ENCODE measurements around the gene NAA38. TPM values are rescaled to one million over a fixed set of nuclear protein-coding genes. Genes with fewer than 3 reads are reported as not detected.

Gene NAA38
- total RNA-seq, 1 experiment from 2014 or later: 50.2 TPM

GRCh38 chr17:7882068-7882467 is 24.7 kb upstream of the NAA38 start:
- Histone ChIP-seq H3K79me1 (ENCODE audit: insufficient read depth, low read depth, low read length, poor library complexity, severe bottlenecking) (no peaks in the 10 kb centered on the region), H2AK5ac (ENCODE audit: insufficient read length, low read length) (no peak overlapping the region), H4K91ac (ENCODE audit: insufficient read length, low read depth, low read length) (no peak overlapping the region), H4K8ac (replicated peaks; ENCODE audit: insufficient read length, low read depth, low read length) (no peak overlapping the region), H2BK15ac (ENCODE audit: low read depth, low read length) (no peak overlapping the region), H3K23ac (ENCODE audit: insufficient read length, low read depth, low read length) (no peak overlapping the region), H2AFZ (ENCODE audit: low read length) (no peak overlapping the region), H3K9ac (ENCODE audit: extremely low read depth, insufficient read length, low read length) (no peak overlapping the region), H2BK20ac (ENCODE audit: low read depth, low read length, poor library complexity, severe bottlenecking) (no peak overlapping the region), H3K56ac (ENCODE audit: insufficient read length, low read depth, low read length) (no peak overlapping the region), H3K23me2 (ENCODE audit: insufficient read length, low read depth, low read length, poor library complexity, severe bottlenecking) (peaks cover 17% of the 10 kb centered on the region), H3K9me3 (ENCODE audit: control insufficient read depth, low read depth, low read length) (no peaks in the 10 kb centered on the region), H2BK120ac (ENCODE audit: low read depth, low read length, poor library complexity, severe bottlenecking) (no peak overlapping the region), H3K4ac (ENCODE audit: low read depth, low read length) (no peak overlapping the region), H4K20me1 (ENCODE audit: control insufficient read depth, insufficient read depth, insufficient read length) (no peaks in the 10 kb centered on the region), H4K5ac (ENCODE audit: insufficient read length, low read depth, low read length) (no peak overlapping the region), H3K27me3 (ENCODE audit: insufficient read depth, low read length) (no peaks in the 10 kb centered on the region; the same call in 1 of the 2 replicates), H3K18ac (ENCODE audit: insufficient read length, low read depth, low read length) (no peak overlapping the region), H3K27ac (ENCODE audit: insufficient read length, low read depth, low read length) (no peak overlapping the region), H3K79me2 (ENCODE audit: insufficient read depth, low read length) (no peaks in the 10 kb centered on the region), H3K14ac (ENCODE audit: insufficient read depth, low read length) (no peak overlapping the region), H2BK5ac (ENCODE audit: insufficient read length, low read length) (no peak overlapping the region), H3K4me1 (ENCODE audit: insufficient read depth, low read length) (no peaks in the 10 kb centered on the region), H3K4me2 (ENCODE audit: insufficient read depth, insufficient read length, low read length) (no peak overlapping the region), H2BK12ac (ENCODE audit: insufficient read length, low read depth, low read length) (no peak overlapping the region), H3T11ph (ENCODE audit: low read length) (no peak overlapping the region)
- no peaks in the 10 kb centered on the region for H3K9me3 Mint-ChIP-seq
- peaks cover 0 to 3% of the 10 kb centered on the region in 2 experiments; a peak in 3 of 4 replicates for H3K4me1 Mint-ChIP-seq
- H3K4me3 Mint-ChIP-seq: no peak overlapping the region
- TF ChIP-seq CTCF (conservative IDR thresholded peaks at IDR 0.05): no peak
- no peaks in the 10 kb centered on the region; the same call in none of the 2 replicates for H3K27me3 Mint-ChIP-seq (ENCODE audit: low read depth)
- DNase-seq: peak; percentile 27
- no CpG with 5 or more reads among the region's 7 CpGs for WGBS (ENCODE audit: extremely low coverage, insufficient read length, low lambda C conversion rate)
- H3K27ac Mint-ChIP-seq: no peak overlapping the region
- peaks cover 0 to 4% (median 0%) of the 10 kb centered on the region in 3 experiments; a peak in 1 of 7 replicates for H3K36me3 Mint-ChIP-seq (ENCODE audit: insufficient read depth in 1 of 3, low read depth in 3 of 3)

All from H9 (cell line).